ENCODE data around the gene RND2.

DNA sequence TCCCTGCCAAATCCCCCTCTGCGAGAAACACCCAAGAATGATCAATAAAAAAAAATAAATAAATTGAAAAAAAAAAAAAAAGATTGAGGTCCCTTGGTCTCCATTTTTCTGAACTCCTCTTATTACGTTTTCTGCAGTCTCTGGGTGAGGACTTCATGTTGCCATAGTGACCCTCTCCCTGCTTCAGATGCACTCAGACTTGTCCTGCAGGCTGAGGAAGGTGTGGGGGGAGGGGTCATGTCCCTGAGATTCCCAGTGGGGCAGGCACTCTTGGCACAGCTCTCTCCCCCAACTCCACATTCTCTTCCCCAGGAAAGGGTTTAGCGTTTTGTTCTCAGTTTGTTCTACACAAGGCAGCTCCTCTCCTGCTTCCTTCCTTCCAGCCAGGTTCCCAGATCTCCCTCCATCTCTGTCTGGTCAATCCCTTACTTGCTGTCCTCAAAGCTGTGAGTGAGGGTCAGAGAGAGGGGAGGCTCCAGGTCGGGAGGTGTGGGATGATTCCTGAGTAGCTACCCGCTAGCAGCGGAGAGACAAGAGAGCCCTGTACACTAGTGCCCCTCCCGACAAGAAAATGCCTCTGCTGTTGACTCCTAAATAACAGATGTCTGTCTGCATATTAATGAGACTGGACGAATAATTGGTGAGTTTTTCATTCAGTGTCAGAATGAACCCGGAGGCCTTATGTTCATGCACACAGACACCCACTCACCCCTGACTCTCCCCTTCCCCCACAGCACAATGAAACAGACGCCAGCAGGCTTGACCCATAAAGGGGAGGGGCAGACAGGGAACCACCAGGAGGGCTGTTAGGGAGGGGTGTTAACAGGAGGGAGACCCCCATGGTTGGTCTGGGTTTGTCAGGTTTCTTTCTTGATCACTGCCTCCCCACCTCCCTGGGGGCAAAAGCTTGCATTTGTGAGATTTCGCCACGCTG lies 9.2 kb downstream of the RND2 start:
- TF ChIP-seq CTCF (conservative IDR thresholded peaks at IDR 0.05) (no peak), ZFX (IDR thresholded peaks at IDR 0.05) (no peak)
